Liver (tissue), 9 donors: ENCODE results near the gene PPP3CA. TPM values are rescaled to one million over a fixed set of nuclear protein-coding genes. Genes with fewer than 3 reads are reported as not detected.

ENCODE experiments used
- DNase-seq: peaks from one replicate; pipeline ENCODE4 v3.0.0-alpha.2; 2017; ENCODE audit warnings: low spot score
- H3K27ac ChIP-seq, 2 donors: one replicate each; pipeline ENCODE4 v1.7.0; 2013; ENCODE audit warnings: inconsistent platforms in 2 of 2, low read length in 2 of 2, control low read depth in 1 of 2, low read depth in 1 of 2, mild to moderate bottlenecking in 1 of 2
- H3K27me3 ChIP-seq, 4 donors: one replicate each; pipeline versions ENCODE4 v1.6.1 to v1.7.0; 2013; ENCODE audit warnings: low read length in 3 of 4, inconsistent platforms in 1 of 4, mild to moderate bottlenecking in 1 of 4, moderate library complexity in 1 of 4; ENCODE audit not compliant: control insufficient read depth in 4 of 4, insufficient read depth in 4 of 4
- H3K36me3 ChIP-seq, 4 donors: one replicate each; pipeline versions ENCODE4 v1.6.1 to v1.7.0; 2013; ENCODE audit warnings: low read length in 3 of 4, mild to moderate bottlenecking in 3 of 4, low read depth in 1 of 4, moderate library complexity in 1 of 4; ENCODE audit not compliant: control insufficient read depth in 4 of 4, insufficient read depth in 3 of 4
- H3K4me1 ChIP-seq, 4 donors: one replicate each; pipeline versions ENCODE4 v1.6.1 to v1.7.0; 2013; ENCODE audit warnings: low read length in 3 of 4, mild to moderate bottlenecking in 3 of 4, moderate library complexity in 1 of 4; ENCODE audit not compliant: control insufficient read depth in 4 of 4, insufficient read depth in 4 of 4
- H3K4me3 ChIP-seq, 3 donors: one replicate each; pipeline versions ENCODE4 v1.6.1 to v1.7.0; 2013; ENCODE audit warnings: low read length in 3 of 3, control low read depth in 1 of 3, low read depth in 1 of 3, mild to moderate bottlenecking in 1 of 3
- H3K9ac ChIP-seq, 2 donors: one replicate each; pipeline ENCODE4 v1.7.0; 2013; ENCODE audit warnings: low read length in 2 of 2, mild to moderate bottlenecking in 2 of 2, moderate library complexity in 2 of 2, control low read depth in 1 of 2, low read depth in 1 of 2
- H3K9me3 ChIP-seq, 4 donors: one replicate each; pipeline versions ENCODE4 v1.6.1 to v1.7.0; 2013; ENCODE audit warnings: low read length in 3 of 4; ENCODE audit not compliant: control insufficient read depth in 4 of 4
- FOXA1 ChIP-seq: IDR thresholded peaks from 2 replicates; pipeline ENCODE4 v1.6.1; 2016; ENCODE audit warnings: antibody characterized with exemption
- FOXA2 ChIP-seq: IDR thresholded peaks from 2 replicates; pipeline ENCODE4 v1.6.1; 2016; ENCODE audit warnings: antibody characterized with exemption
- HNF4G ChIP-seq: IDR thresholded peaks from 2 replicates; pipeline ENCODE4 v1.6.1; 2016; ENCODE audit warnings: antibody characterized with exemption
- JUND ChIP-seq, 2 donors: IDR thresholded peaks; 2 replicates each; pipeline ENCODE4 v1.6.1; 2016; ENCODE audit warnings: antibody characterized with exemption in 2 of 2
- NR2F2 ChIP-seq: IDR thresholded peaks from 2 replicates; pipeline ENCODE4 v1.6.1; 2016; ENCODE audit warnings: antibody characterized with exemption
- RAD21 ChIP-seq, 2 donors: IDR thresholded peaks; 2 replicates each; pipeline ENCODE4 v1.6.1; 2016; ENCODE audit warnings: antibody characterized with exemption in 2 of 2, mild to moderate bottlenecking in 2 of 2
- RXRA ChIP-seq, 2 donors: IDR thresholded peaks; 2 replicates each; pipeline ENCODE4 v1.6.1; 2017 to 2018; ENCODE audit warnings: antibody characterized with exemption in 2 of 2, mild to moderate bottlenecking in 1 of 2
- SP1 ChIP-seq: IDR thresholded peaks from 2 replicates; pipeline ENCODE4 v1.6.1; 2018; ENCODE audit warnings: antibody characterized with exemption, mild to moderate bottlenecking
- TAF1 ChIP-seq: conservative IDR thresholded peaks from 2 replicates; pipeline ENCODE4 v1.6.1; 2016; ENCODE audit warnings: antibody characterized with exemption, mild to moderate bottlenecking
- YY1 ChIP-seq: IDR thresholded peaks from 2 replicates; pipeline ENCODE4 v1.6.1; 2016; ENCODE audit warnings: antibody characterized with exemption, mild to moderate bottlenecking
- WGBS: extraction: QIAGEN DNeasy Blood & Tissue Kit; methylation state at CpG from one replicate; pipeline ENCODE4 v1.1.7; 2013; 5-methylcytosine and 5-hydroxymethylcytosine counted together
- polyA plus RNA-seq, 2 donors: library from polyadenylated mRNA; stranded (reverse) in 1 of 2; unstranded in 1 of 2; fragments of 200-250 nt in 1 of 2; fragments of >200 nt in 1 of 2; fragmentation: Nextera tagmentation in 1 of 2; extraction: Ambion mirVana in 1 of 2; gene quantifications; one replicate each; pipeline versions ENCODE4 v1.2.1 to v1.2.3, GENCODE V29; 2013 to 2015
- total RNA-seq, 2 donors: library from RNA; depleted of rRNA; stranded (reverse); fragments of >200 nt; gene quantifications; one replicate each; pipeline ENCODE4 v1.2.3, GENCODE V29; 2014
- TF ChIP-seq, protein P1 (sequence below): IDR thresholded peaks from 2 replicates; pipeline ENCODE4 v1.6.1; 2016; ENCODE audit warnings: antibody characterized with exemption, mild to moderate bottlenecking
- TF ChIP-seq, protein P2 (sequence below): IDR thresholded peaks from 2 replicates; pipeline ENCODE4 v1.6.1; 2016; ENCODE audit warnings: antibody characterized with exemption
- TF ChIP-seq, protein P3 (sequence below): IDR thresholded peaks from 2 replicates; pipeline ENCODE4 v1.6.1; 2016; ENCODE audit warnings: antibody characterized with exemption
- TF ChIP-seq, protein P4 (sequence below): IDR thresholded peaks from 2 replicates; pipeline ENCODE4 v1.6.1; 2016; ENCODE audit warnings: antibody characterized with exemption
- TF ChIP-seq, protein P5 (sequence below): fragments of 150-350 bp; IDR thresholded peaks from 2 replicates; pipeline ENCODE4 v1.5.1; 2017; ENCODE audit warnings: improper control_type of control experiment, low read depth, low read length; ENCODE audit not compliant: missing input control
- donor health status: healthy.
- donor health status: healthy.
- donor health status: healthy.
- donor health status: healthy.
- donor health status: healthy.

The PPP3CA gene
- total and polyA plus RNA-seq, 4 donors = 3.6 to 18.2 (median 14.2) TPM

DNA sequence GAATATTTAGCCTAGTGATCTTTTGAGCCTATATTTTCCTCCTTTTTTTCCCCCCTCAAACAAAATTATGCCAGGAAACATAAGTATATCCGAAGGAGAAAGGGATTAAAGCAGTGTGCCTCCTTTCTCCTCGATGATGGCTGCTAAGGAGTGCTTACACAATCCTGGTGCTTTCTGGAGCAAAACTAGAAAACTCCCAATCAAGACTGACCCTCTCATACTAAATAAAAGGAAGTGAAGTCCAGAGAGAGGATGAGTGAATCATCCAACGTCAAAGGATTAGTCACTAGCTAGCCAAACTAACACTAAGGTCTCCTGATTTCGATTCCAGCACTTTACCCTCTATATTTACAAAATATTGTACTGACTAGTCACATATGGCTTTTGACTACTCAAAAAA is 146.8 kb downstream of the PPP3CA start:
- 73% methylated on average over 4 of the region's 4 CpGs for WGBS
- no peak overlapping the region for H3K9ac ChIP-seq
- no peak overlapping the region for H3K27ac ChIP-seq

DNA sequence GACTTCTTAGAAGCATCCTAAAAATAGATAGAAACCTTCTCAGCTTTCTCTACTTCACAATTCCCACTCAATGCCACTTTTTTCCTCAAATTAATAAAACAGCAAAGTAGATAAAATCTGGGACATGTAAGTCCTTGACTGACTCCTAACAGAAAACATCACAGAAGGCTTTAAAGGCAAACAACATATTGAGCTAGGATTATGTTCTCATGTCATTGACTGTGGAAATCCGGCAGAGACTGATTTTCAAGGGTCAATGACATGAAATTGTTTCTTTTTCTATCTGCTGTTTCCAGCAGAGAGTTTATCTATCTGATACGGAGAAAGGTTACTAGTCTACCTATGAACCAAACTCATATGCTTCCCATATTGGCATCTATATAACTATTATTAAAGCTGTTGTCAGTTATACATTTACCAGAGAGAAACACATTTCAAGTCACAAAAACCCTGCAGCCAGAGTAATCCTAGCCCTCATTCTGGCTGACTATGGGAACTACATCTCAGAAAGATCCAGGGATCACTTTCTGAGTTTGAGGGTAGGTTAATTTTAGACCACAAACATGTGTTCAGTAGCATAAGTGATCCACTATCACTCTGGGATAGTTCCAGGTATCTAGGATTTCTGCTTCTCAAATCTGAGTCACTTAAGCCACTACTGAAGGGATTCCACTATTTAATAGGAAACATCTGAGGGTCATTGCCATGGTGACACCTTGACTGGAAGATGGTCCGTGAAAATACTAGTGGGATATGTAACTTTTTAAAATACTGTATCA is 147.6 kb downstream of the PPP3CA start:
- peak overlapping the region in 1 of 2 donors; percentile 38 for H3K9ac ChIP-seq
- DNase-seq = no peak
- H3K9me3 ChIP-seq = no peaks in the 10 kb centered on the region
- no peak overlapping the region for H3K4me3 ChIP-seq
- TF ChIP-seq, protein P1, sequence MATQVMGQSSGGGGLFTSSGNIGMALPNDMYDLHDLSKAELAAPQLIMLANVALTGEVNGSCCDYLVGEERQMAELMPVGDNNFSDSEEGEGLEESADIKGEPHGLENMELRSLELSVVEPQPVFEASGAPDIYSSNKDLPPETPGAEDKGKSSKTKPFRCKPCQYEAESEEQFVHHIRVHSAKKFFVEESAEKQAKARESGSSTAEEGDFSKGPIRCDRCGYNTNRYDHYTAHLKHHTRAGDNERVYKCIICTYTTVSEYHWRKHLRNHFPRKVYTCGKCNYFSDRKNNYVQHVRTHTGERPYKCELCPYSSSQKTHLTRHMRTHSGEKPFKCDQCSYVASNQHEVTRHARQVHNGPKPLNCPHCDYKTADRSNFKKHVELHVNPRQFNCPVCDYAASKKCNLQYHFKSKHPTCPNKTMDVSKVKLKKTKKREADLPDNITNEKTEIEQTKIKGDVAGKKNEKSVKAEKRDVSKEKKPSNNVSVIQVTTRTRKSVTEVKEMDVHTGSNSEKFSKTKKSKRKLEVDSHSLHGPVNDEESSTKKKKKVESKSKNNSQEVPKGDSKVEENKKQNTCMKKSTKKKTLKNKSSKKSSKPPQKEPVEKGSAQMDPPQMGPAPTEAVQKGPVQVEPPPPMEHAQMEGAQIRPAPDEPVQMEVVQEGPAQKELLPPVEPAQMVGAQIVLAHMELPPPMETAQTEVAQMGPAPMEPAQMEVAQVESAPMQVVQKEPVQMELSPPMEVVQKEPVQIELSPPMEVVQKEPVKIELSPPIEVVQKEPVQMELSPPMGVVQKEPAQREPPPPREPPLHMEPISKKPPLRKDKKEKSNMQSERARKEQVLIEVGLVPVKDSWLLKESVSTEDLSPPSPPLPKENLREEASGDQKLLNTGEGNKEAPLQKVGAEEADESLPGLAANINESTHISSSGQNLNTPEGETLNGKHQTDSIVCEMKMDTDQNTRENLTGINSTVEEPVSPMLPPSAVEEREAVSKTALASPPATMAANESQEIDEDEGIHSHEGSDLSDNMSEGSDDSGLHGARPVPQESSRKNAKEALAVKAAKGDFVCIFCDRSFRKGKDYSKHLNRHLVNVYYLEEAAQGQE = no peak
- TF ChIP-seq RAD21 (IDR thresholded peaks at IDR 0.05) (peak in 1 of 2 donors; percentile 20), JUND (IDR thresholded peaks at IDR 0.05) (peak in 1 of 2 donors; percentile 7), NR2F2 (no peak), RXRA (IDR thresholded peaks at IDR 0.05) (peak in 1 of 2 donors; percentile 74)
- TF ChIP-seq, protein P2, sequence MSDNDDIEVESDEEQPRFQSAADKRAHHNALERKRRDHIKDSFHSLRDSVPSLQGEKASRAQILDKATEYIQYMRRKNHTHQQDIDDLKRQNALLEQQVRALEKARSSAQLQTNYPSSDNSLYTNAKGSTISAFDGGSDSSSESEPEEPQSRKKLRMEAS = no peak
- no peaks in the 10 kb centered on the region for H3K36me3 ChIP-seq
- peak overlapping the region; percentile 49 to 62 for H3K27ac ChIP-seq
- peaks cover 8 to 36% (median 33%) of the 10 kb centered on the region in 4 donors for H3K4me1 ChIP-seq
- H3K27me3 ChIP-seq = no peaks in the 10 kb centered on the region
- WGBS = 44% methylated on average over 3 of the region's 3 CpGs

More for the DNA sequence above, 146.8 kb downstream of the PPP3CA start:
- Histone ChIP-seq H3K4me3 (no peak overlapping the region), H3K36me3 (no peaks in the 10 kb centered on the region), H3K9me3 (no peaks in the 10 kb centered on the region), H3K27me3 (no peaks in the 10 kb centered on the region), H3K4me1 (peaks cover 8 to 36% (median 33%) of the 10 kb centered on the region in 4 donors)
- TF ChIP-seq RAD21 (IDR thresholded peaks at IDR 0.05) (no peak), YY1 (no peak), TAF1 (no peak), NR2F2 (no peak), FOXA1 (no peak), SP1 (no peak), HNF4G (no peak), FOXA2 (no peak), JUND (IDR thresholded peaks at IDR 0.05) (no peak)
- TF ChIP-seq, protein P3, sequence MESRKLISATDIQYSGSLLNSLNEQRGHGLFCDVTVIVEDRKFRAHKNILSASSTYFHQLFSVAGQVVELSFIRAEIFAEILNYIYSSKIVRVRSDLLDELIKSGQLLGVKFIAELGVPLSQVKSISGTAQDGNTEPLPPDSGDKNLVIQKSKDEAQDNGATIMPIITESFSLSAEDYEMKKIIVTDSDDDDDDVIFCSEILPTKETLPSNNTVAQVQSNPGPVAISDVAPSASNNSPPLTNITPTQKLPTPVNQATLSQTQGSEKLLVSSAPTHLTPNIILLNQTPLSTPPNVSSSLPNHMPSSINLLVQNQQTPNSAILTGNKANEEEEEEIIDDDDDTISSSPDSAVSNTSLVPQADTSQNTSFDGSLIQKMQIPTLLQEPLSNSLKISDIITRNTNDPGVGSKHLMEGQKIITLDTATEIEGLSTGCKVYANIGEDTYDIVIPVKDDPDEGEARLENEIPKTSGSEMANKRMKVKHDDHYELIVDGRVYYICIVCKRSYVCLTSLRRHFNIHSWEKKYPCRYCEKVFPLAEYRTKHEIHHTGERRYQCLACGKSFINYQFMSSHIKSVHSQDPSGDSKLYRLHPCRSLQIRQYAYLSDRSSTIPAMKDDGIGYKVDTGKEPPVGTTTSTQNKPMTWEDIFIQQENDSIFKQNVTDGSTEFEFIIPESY = no peak
- TF ChIP-seq, protein P4, sequence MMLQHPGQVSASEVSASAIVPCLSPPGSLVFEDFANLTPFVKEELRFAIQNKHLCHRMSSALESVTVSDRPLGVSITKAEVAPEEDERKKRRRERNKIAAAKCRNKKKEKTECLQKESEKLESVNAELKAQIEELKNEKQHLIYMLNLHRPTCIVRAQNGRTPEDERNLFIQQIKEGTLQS = no peak
- TF ChIP-seq, protein P5, sequence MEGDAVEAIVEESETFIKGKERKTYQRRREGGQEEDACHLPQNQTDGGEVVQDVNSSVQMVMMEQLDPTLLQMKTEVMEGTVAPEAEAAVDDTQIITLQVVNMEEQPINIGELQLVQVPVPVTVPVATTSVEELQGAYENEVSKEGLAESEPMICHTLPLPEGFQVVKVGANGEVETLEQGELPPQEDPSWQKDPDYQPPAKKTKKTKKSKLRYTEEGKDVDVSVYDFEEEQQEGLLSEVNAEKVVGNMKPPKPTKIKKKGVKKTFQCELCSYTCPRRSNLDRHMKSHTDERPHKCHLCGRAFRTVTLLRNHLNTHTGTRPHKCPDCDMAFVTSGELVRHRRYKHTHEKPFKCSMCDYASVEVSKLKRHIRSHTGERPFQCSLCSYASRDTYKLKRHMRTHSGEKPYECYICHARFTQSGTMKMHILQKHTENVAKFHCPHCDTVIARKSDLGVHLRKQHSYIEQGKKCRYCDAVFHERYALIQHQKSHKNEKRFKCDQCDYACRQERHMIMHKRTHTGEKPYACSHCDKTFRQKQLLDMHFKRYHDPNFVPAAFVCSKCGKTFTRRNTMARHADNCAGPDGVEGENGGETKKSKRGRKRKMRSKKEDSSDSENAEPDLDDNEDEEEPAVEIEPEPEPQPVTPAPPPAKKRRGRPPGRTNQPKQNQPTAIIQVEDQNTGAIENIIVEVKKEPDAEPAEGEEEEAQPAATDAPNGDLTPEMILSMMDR = no peak
- DNase-seq = no peak
